ENCODE results near the gene NGDN.

Gene NGDN

DNA sequence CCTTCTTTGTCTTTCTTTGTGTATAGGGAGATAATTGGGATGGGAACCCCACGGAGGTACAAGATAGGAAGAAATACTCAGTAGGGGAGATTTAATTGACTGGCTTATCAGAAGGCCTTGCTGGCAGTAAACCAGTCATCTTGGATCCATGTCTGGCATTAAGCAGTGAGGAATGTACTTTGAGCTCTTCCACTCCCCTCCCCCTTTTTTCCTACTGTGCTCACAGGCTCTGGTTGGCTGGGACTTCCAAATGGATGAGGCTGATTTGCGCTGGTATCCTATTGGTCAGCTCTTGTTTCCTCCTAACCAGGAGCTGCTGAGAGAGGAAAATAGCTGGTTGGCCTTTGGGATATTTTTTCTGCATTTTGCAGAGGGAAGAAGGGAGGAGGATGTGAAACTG is 24.7 kb downstream of the NGDN start:
- no peaks in the 10 kb centered on the region for H3K9me3 ChIP-seq (ENCODE audit: low read depth, low read length)
- H3K4me3 ChIP-seq: no peak overlapping the region
- no peak overlapping the region for H3K27ac ChIP-seq
- no peak overlapping the region for H3K9ac ChIP-seq (ENCODE audit: insufficient read length)
- no peaks in the 10 kb centered on the region for H3K36me3 ChIP-seq (ENCODE audit: insufficient read depth, low read length)
- no peak for TF ChIP-seq FOXP2 (optimal IDR thresholded peaks at IDR 0.05; ENCODE audit: control extremely low read depth, extremely low read length, insufficient read depth)
- no peak for DNase-seq (ENCODE audit: low read depth, low spot score)

GRCh38 chr14:23512156-23512555 is 42.7 kb downstream of the NGDN start:
- no peak for DNase-seq (ENCODE audit: low read depth, low spot score)

DNA sequence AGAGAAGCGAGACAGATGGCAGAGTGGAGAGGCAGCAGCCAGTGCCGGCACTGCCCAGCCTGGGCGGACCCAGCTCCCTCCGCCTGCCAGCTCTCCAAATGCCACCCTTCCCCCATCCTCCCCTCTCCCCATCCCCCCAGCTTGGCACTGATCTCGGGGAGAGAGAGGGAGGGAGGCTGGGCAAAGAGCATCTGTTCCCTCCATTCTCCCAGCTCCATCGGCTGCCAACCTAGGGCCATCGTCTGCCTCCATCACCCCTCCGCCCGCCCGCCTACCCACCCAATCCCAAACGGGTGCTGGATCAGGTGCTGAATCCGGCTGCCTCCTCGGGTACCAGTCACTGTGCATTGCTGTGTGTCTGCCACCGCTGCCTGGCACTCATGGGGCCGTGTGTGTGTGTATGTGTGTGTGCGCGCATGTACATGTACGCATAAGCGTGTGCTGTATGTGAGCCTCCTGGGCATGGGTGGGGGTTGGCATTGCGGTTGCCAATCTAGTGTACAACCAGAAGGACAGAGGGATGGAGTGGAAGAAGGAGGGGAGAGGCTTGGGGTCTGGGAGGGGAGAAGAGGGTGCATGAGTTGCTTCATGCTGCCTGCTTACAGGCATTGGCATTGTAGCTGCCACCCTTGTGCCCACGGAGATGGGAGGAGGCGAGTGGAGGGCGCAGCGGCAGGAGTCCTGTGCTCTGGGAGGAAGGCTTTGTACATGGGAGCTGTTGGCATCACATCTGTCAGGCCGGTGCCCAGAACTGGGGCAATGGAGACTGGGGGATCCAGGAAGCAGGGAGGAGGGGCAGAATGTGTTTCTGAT is 43.7 kb downstream of the NGDN start:
- Histone ChIP-seq H3K4me3 (no peak overlapping the region), H3K27ac (no peak overlapping the region), H3K36me3 (ENCODE audit: insufficient read depth, low read length) (no peaks in the 10 kb centered on the region), H3K9ac (ENCODE audit: insufficient read length) (no peak overlapping the region), H3K9me3 (ENCODE audit: low read depth, low read length) (no peaks in the 10 kb centered on the region)
- TF ChIP-seq POLR2AphosphoS5 (IDR thresholded peaks at IDR 0.05; ENCODE audit: borderline replicate concordance, low read depth, low read length) (no peak), EZH2 (IDR thresholded peaks at IDR 0.05) (no peak), FOXP2 (optimal IDR thresholded peaks at IDR 0.05; ENCODE audit: control extremely low read depth, extremely low read length, insufficient read depth) (no peak)
- no peak for DNase-seq (ENCODE audit: low read depth, low spot score)

More at GRCh38 chr14:23512156-23512555, 42.7 kb downstream of the NGDN start:
- Histone ChIP-seq H3K36me3 (ENCODE audit: insufficient read depth, low read length) (no peaks in the 10 kb centered on the region), H3K4me3 (peak overlapping the region; percentile 64), H3K27ac (no peak overlapping the region), H3K9me3 (ENCODE audit: low read depth, low read length) (no peaks in the 10 kb centered on the region), H3K9ac (ENCODE audit: insufficient read length) (no peak overlapping the region)
- TF ChIP-seq EZH2 (IDR thresholded peaks at IDR 0.05) (no peak), FOXP2 (optimal IDR thresholded peaks at IDR 0.05; ENCODE audit: control extremely low read depth, extremely low read length, insufficient read depth) (no peak), POLR2AphosphoS5 (IDR thresholded peaks at IDR 0.05; ENCODE audit: borderline replicate concordance, low read depth, low read length) (no peak)

- H3K9ac ChIP-seq (ENCODE audit: insufficient read length): no peak overlapping the region
- no peaks in the 10 kb centered on the region for H3K36me3 ChIP-seq (ENCODE audit: insufficient read depth, low read length)
- TF ChIP-seq EZH2 (IDR thresholded peaks at IDR 0.05) (no peak), POLR2AphosphoS5 (IDR thresholded peaks at IDR 0.05; ENCODE audit: borderline replicate concordance, low read depth, low read length) (no peak), FOXP2 (optimal IDR thresholded peaks at IDR 0.05; ENCODE audit: control extremely low read depth, extremely low read length, insufficient read depth) (no peak)
- DNase-seq (ENCODE audit: low read depth, low spot score): no peak
- no peak overlapping the region for H3K4me3 ChIP-seq
- no peak overlapping the region for H3K27ac ChIP-seq
- H3K9me3 ChIP-seq (ENCODE audit: low read depth, low read length): no peaks in the 10 kb centered on the region
These were observed 44.5 kb downstream of the NGDN start for GRCh38 chr14:23513818-23514643.

DNA sequence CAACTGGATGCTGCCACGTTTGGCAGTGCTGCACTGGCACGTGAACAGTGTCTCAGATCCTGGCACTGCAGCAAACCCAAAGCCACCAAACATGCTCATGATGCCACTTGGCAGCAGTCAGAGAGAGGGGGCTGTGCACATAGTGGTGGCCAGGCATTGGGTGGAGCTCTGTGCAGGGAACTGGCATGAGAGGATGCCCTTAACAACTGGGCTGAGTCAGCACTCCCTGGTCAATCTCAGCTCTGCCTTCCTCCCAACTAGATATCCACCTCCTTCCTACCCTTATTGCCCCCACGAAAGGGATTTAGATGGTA is 45.1 kb downstream of the NGDN start:
- no peaks in the 10 kb centered on the region for H3K36me3 ChIP-seq (ENCODE audit: insufficient read depth, low read length)
- H3K27ac ChIP-seq: no peak overlapping the region
- TF ChIP-seq FOXP2 (optimal IDR thresholded peaks at IDR 0.05; ENCODE audit: control extremely low read depth, extremely low read length, insufficient read depth): no peak
- no peak for TF ChIP-seq POLR2AphosphoS5 (IDR thresholded peaks at IDR 0.05; ENCODE audit: borderline replicate concordance, low read depth, low read length)
- no peak for TF ChIP-seq EZH2 (IDR thresholded peaks at IDR 0.05)
- no peak overlapping the region for H3K4me3 ChIP-seq
- DNase-seq (ENCODE audit: low read depth, low spot score): no peak
- H3K9me3 ChIP-seq (ENCODE audit: low read depth, low read length): no peaks in the 10 kb centered on the region
- H3K9ac ChIP-seq (ENCODE audit: insufficient read length): no peak overlapping the region

- no peaks in the 10 kb centered on the region for H3K9me3 ChIP-seq (ENCODE audit: low read depth, low read length)
- TF ChIP-seq POLR2AphosphoS5 (IDR thresholded peaks at IDR 0.05; ENCODE audit: borderline replicate concordance, low read depth, low read length) (no peak), FOXP2 (optimal IDR thresholded peaks at IDR 0.05; ENCODE audit: control extremely low read depth, extremely low read length, insufficient read depth) (no peak), EZH2 (IDR thresholded peaks at IDR 0.05) (no peak)
- H3K36me3 ChIP-seq (ENCODE audit: insufficient read depth, low read length): no peaks in the 10 kb centered on the region
- no peak for DNase-seq (ENCODE audit: low read depth, low spot score)
- H3K27ac ChIP-seq: no peak overlapping the region
- H3K9ac ChIP-seq (ENCODE audit: insufficient read length): no peak overlapping the region
- H3K4me3 ChIP-seq: no peak overlapping the region
These were observed 48.3 kb downstream of the NGDN start for GRCh38 chr14:23517650-23518326.

DNA sequence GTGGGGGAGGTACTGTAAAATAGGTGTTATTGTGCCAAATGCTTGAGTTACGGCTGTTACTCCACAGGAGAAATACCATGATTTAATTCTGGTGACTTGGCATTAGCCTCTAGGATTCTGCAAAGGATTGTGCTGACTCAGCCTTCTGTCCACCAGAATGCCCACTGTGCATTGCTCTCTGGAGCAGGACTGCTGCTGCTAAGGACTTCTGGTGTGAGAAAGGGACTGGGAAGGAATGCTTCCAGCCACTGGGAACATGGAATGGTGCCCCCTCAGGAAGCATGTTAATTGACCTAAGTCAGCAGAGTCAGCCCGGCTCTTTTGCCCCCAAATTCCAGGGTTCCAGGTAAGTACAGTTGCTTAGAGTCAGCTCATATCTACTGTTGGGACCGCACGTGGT is 49.2 kb downstream of the NGDN start:
- H3K36me3 ChIP-seq (ENCODE audit: insufficient read depth, low read length): no peaks in the 10 kb centered on the region
- H3K9ac ChIP-seq (ENCODE audit: insufficient read length): no peak overlapping the region
- H3K4me3 ChIP-seq: no peak overlapping the region
- no peak for DNase-seq (ENCODE audit: low read depth, low spot score)
- no peaks in the 10 kb centered on the region for H3K9me3 ChIP-seq (ENCODE audit: low read depth, low read length)
- TF ChIP-seq POLR2AphosphoS5 (IDR thresholded peaks at IDR 0.05; ENCODE audit: borderline replicate concordance, low read depth, low read length) (no peak), EZH2 (IDR thresholded peaks at IDR 0.05) (no peak), FOXP2 (optimal IDR thresholded peaks at IDR 0.05; ENCODE audit: control extremely low read depth, extremely low read length, insufficient read depth) (no peak)
- H3K27ac ChIP-seq: no peak overlapping the region

- Histone ChIP-seq H3K27ac (no peak overlapping the region), H3K36me3 (ENCODE audit: insufficient read depth, low read length) (no peaks in the 10 kb centered on the region), H3K4me3 (no peak overlapping the region), H3K9me3 (ENCODE audit: low read depth, low read length) (no peaks in the 10 kb centered on the region), H3K9ac (ENCODE audit: insufficient read length) (no peak overlapping the region)
- TF ChIP-seq POLR2AphosphoS5 (IDR thresholded peaks at IDR 0.05; ENCODE audit: borderline replicate concordance, low read depth, low read length) (no peak), EZH2 (IDR thresholded peaks at IDR 0.05) (no peak), FOXP2 (optimal IDR thresholded peaks at IDR 0.05; ENCODE audit: control extremely low read depth, extremely low read length, insufficient read depth) (no peak)
- DNase-seq (ENCODE audit: low read depth, low spot score): no peak
These were observed 51.5 kb downstream of the NGDN start for GRCh38 chr14:23520899-23521533.
